NCI-H460 (cell line): ENCODE results near the gene ANKFY1. TPM values are rescaled to one million over a fixed set of nuclear protein-coding genes. Genes with fewer than 3 reads are reported as not detected.

Experiments used
- DNase-seq: peaks from one replicate; pipeline ENCODE4 v3.0.0-alpha.2; 2016; ENCODE audit warnings: low read depth; ENCODE audit errors: extremely low read depth
- small RNA-seq, 2 experiments: library from RNA; depleted of rRNA; stranded (forward); fragments of <200 nt; gene quantifications; one replicate each; pipeline ENCODE3, GENCODE V24; 2014
- total RNA-seq: library from RNA; depleted of rRNA; stranded (reverse); fragments of >200 nt; shearing (Covaris generic); gene quantifications from 2 replicates; pipeline ENCODE4 v1.2.3, GENCODE V29; 2014; rRNA removed

Gene ANKFY1
- total RNA-seq, 1 experiment from 2014 or later = 15.4 TPM

GRCh38 chr17:4135489-4135888, 128.3 kb downstream of the ANKFY1 start:
- no peak for DNase-seq

DNA sequence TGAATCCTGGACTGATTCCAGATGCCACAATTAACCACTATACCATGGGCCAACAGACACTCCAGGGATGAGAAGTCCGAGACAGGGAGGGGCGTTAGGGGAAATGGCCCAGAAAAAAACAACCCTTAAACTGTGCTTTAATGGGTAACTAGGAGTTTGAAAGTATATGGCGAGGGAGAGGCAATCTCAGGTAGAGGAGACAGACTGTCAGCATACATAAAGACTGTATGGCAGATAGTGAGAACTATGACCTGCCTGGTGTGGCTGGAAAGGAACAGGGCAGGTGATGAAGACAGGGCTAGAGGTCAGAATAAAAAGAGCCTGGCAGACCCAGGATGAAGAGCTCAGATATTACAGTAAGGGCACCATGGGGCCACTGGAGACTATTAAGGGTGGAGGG, 129.1 kb downstream of the ANKFY1 start:
- DNase-seq = no peak

DNA sequence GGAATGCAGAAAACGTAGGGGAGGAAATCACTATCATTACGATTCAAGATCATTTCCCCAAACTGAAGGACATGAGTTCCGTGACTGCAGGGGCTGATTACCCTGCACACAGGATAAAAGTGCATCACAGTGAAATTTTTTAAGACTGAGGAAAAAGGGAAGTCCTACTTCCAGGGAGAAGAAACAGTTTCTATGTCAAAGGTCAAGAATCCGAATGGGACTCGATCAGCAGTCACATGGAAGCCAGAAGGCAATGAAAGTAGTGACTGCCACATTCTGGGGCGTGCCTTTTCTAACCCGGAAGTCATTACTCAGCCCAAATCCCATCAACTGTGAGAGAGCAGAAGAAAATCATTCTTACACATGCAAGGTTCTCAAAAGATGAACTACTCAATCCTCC, 133.1 kb downstream of the ANKFY1 start:
- no peak for DNase-seq

GRCh38 chr17:4127555-4127954, 136.2 kb downstream of the ANKFY1 start:
- no peak for DNase-seq

DNA sequence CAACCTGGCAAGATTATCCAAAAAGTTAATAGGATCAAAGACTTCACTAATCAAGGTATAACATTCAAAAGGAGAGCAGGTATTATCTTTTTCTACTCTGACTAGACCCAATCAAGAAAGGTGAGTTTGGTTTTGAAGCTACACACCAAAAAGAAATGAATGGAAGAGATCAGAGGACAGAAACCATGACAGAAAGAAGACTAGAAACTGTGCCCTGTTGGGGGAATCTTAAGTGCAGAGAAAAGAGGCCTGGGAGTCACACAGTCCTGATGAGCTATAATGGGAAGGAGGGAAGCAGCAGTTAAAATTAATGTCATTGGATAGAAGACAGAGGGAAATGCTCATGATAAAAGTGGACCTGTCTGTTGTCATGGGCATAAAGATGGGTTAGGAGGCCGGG, 138.2 kb downstream of the ANKFY1 start:
- no peak for DNase-seq

DNA sequence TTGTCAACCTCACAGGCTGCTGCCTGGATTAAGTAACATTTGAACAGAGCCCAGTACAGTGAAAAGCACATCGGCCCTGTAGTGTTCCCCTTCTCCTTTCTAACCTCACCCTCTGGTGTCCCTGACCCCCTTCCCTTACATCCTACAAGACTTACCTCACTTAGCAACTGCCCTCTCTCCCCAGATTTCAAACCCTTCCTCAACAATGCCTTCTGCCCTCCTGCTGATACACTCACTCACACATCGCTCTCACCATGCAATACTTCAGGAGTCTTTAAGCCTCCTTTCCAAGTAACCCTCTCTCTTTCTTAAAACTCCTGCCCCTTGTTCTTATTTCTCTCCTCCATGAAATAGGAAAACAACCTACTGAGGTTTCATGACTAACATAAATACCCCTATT, 138.8 kb downstream of the ANKFY1 start:
- DNase-seq = no peak

GRCh38 chr17:4120332-4120731, 143.4 kb downstream of the ANKFY1 start:
- no peak for DNase-seq

GRCh38 chr17:4119299-4119698, 144.5 kb downstream of the ANKFY1 start:
- no peak for DNase-seq

GRCh38 chr17:4118015-4118743, 145.6 kb downstream of the ANKFY1 start:
- no peak for DNase-seq

GRCh38 chr17:4116516-4116915, 147.3 kb downstream of the ANKFY1 start:
- no peak for DNase-seq

Small RNA genes lying within 50 kb of the gene (small RNA-seq; reads per million reads assigned to genes)
- gene RF00019 = 0 reads per million in 2 experiments

Other genes starting within 250 kb of the ANKFY1 start
- gene ZZEF1, start 120.9 kb downstream of the ANKFY1 start, total RNA-seq = 16.9 and 18.0 TPM in 2 replicates
- gene CYB5D2, start 120.8 kb downstream of the ANKFY1 start, total RNA-seq = 15.8 and 20.9 TPM in 2 replicates
- gene UBE2G1, start 102.7 kb upstream of the ANKFY1 start, total RNA-seq = 65.6 and 67.3 TPM in 2 replicates
- gene SPNS3, start 170.0 kb upstream of the ANKFY1 start, total RNA-seq = not detected in 2 replicates
- gene SPNS2, start 234.9 kb upstream of the ANKFY1 start, total RNA-seq = 0.52 TPM in 1 of 2 replicates, not detected in the other